Endothelial cell of umbilical vein (primary cell): ENCODE results near the gene RELCH. TPM values are rescaled to one million over a fixed set of nuclear protein-coding genes. Genes with fewer than 3 reads are reported as not detected.

ENCODE experiments used
- BruUV-seq: library from RNA; stranded (reverse); fragments of 400-500 nt; replicated peaks from 2 replicates; lab custom pipeline; 2021; lab: Mats Ljungman, UMichigan
- CTCF ChIA-PET: fragments of 300-600, 350-600 bp; sonication (Branson Sonifier 250); formaldehyde crosslinking; loops from one replicate; lab custom pipeline; 2021; ENCODE audit warnings: antibody characterized with exemption, inconsistent platforms; lab: Charles Lee
- POLR2A ChIA-PET: fragments of 300-600, 350-600 bp; sonication (Branson Sonifier 250); formaldehyde crosslinking; loops from one replicate; lab custom pipeline; 2021; ENCODE audit warnings: antibody characterized with exemption, inconsistent platforms; lab: Charles Lee
- DNase-seq: peaks from one replicate; pipeline ENCODE4 v3.0.0-alpha.2; 2011; ENCODE audit warnings: low read depth, low spot score
- FAIRE-seq: peaks from 2 replicates; lab custom pipeline; 2011; peaks lifted over from hg19 to GRCh38; lab: Jason Lieb, UNC
- H2AFZ ChIP-seq: 2 replicates; pipeline ENCODE4 v1.6.0; 2012; ENCODE audit warnings: low read depth, low read length, control low read depth, inconsistent platforms
- H3K27ac ChIP-seq: 2 replicates; pipeline ENCODE4 v1.5.1; 2011; ENCODE audit warnings: low read depth, mild to moderate bottlenecking, control low read depth, low read length, moderate library complexity; ENCODE audit not compliant: insufficient read depth
- H3K27me3 ChIP-seq, 2 experiments: 2 replicates each; pipeline versions ENCODE4 v1.6.0 to v1.6.1; 2011; ENCODE audit warnings: low read length in 2 of 2, mixed read lengths in 1 of 2; ENCODE audit not compliant: control insufficient read depth in 2 of 2, insufficient read depth in 2 of 2
- H3K36me3 ChIP-seq, 2 experiments: 2 replicates in 1 of 2; 3 replicates in 1 of 2; pipeline ENCODE4 v1.5.1; 2011; ENCODE audit warnings: low read length in 2 of 2, mild to moderate bottlenecking in 1 of 2, moderate library complexity in 1 of 2; ENCODE audit not compliant: control insufficient read depth in 2 of 2, insufficient read depth in 2 of 2; ENCODE audit errors: extremely low read depth in 1 of 2
- H3K4me1 ChIP-seq: 3 replicates; pipeline ENCODE4 v1.5.1; 2011; ENCODE audit warnings: mild to moderate bottlenecking, low read length; ENCODE audit not compliant: control insufficient read depth, insufficient read depth; ENCODE audit errors: extremely low read depth
- H3K4me2 ChIP-seq: 2 replicates; pipeline ENCODE4 v1.6.1; 2011; ENCODE audit warnings: low read length, control low read depth, mixed read lengths; ENCODE audit not compliant: insufficient read depth
- H3K4me3 ChIP-seq, 3 experiments: fragments of 200-600 bp in 1 of 3; sonication (generic), shearing (Covaris generic) in 1 of 3; replicated peaks in 1 of 3; 2 replicates each; pipeline ENCODE4 v1.5.1; 2011 to 2016; ENCODE audit warnings: control low read depth in 3 of 3, low read length in 3 of 3, mild to moderate bottlenecking in 2 of 3, inconsistent platforms in 1 of 3, low read depth in 1 of 3, moderate library complexity in 1 of 3; ENCODE audit not compliant: insufficient read depth in 1 of 3
- H3K79me2 ChIP-seq: 2 replicates; pipeline ENCODE4 v1.6.0; 2012; ENCODE audit warnings: low read length, inconsistent platforms; ENCODE audit not compliant: control insufficient read depth, insufficient read depth
- H3K9ac ChIP-seq: replicated peaks from 2 replicates; pipeline ENCODE3; 2011; ENCODE audit warnings: low read length, control low read depth; ENCODE audit not compliant: insufficient read depth; ENCODE audit errors: extremely low read depth
- H3K9me1 ChIP-seq: replicated peaks from 3 replicates; pipeline ENCODE4 v1.6.0; 2011; ENCODE audit warnings: mild to moderate bottlenecking, low read length; ENCODE audit not compliant: control insufficient read depth, insufficient read depth; ENCODE audit errors: extremely low read depth
- H3K9me3 ChIP-seq: replicated peaks from 2 replicates; pipeline ENCODE4 v1.5.1; 2012; ENCODE audit warnings: low read length, inconsistent platforms; ENCODE audit not compliant: control insufficient read depth, insufficient read depth
- H4K20me1 ChIP-seq: replicated peaks from 2 replicates; pipeline ENCODE3; 2011; ENCODE audit warnings: mild to moderate bottlenecking, low read length; ENCODE audit not compliant: control insufficient read depth, insufficient read depth; ENCODE audit errors: extremely low read depth
- CTCF ChIP-seq, 2 donors: IDR thresholded peaks; 1 replicate in 1 of 2; 2 replicates in 1 of 2; pipeline ENCODE4 v1.5.1; 2011; ENCODE audit warnings: low read length in 2 of 2, mild to moderate bottlenecking in 2 of 2, moderate library complexity in 2 of 2, control low read depth in 1 of 2, inconsistent platforms in 1 of 2, low read depth in 1 of 2; ENCODE audit not compliant: insufficient read depth in 1 of 2; ENCODE audit errors: extremely low read depth in 1 of 2
- EZH2 ChIP-seq: IDR thresholded peaks from 2 replicates; pipeline ENCODE4 v1.6.1; 2012; ENCODE audit warnings: borderline replicate concordance, low read depth, mild to moderate bottlenecking, moderate library complexity, low read length, inconsistent platforms; ENCODE audit not compliant: severe bottlenecking
- FOS ChIP-seq: IDR thresholded peaks from 2 replicates; pipeline ENCODE4 v1.6.1; 2011; ENCODE audit warnings: mild to moderate bottlenecking, low read length, moderate library complexity, borderline replicate concordance; ENCODE audit not compliant: insufficient read depth
- GATA2 ChIP-seq: IDR thresholded peaks from 2 replicates; pipeline ENCODE4 v1.7.0; 2011; ENCODE audit warnings: low read depth, mild to moderate bottlenecking, moderate library complexity, mixed read lengths, low read length; ENCODE audit not compliant: insufficient read length, insufficient read depth
- JUN ChIP-seq: IDR thresholded peaks from 2 replicates; pipeline ENCODE4 v1.6.1; 2011; ENCODE audit warnings: borderline replicate concordance, low read depth; ENCODE audit not compliant: insufficient read length, insufficient read depth
- MAX ChIP-seq: IDR thresholded peaks from 2 replicates; pipeline ENCODE4 v1.6.1; 2011; ENCODE audit not compliant: insufficient read depth, insufficient read length
- MYC ChIP-seq: IDR thresholded peaks from one replicate; pipeline ENCODE4 v1.6.1; 2011; ENCODE audit warnings: mild to moderate bottlenecking, low read depth, low read length
- POLR2A ChIP-seq: IDR thresholded peaks from 2 replicates; pipeline ENCODE4 v1.6.1; 2012; ENCODE audit warnings: low read depth, mild to moderate bottlenecking, control low read depth, low read length
- POLR2AphosphoS5 ChIP-seq: IDR thresholded peaks from 2 replicates; pipeline ENCODE4 v1.6.1; 2012; ENCODE audit warnings: low read depth, mild to moderate bottlenecking, control low read depth, low read length, moderate library complexity; ENCODE audit not compliant: insufficient read depth
- dilution Hi-C: fragments of 300-500 bp; cut with MboI; formaldehyde crosslinking; loops from one replicate; pipeline ENCODE4 v1.15.0; 2019; ENCODE audit warnings: low sequenced_read_pairs; ENCODE audit not compliant: extremely low pct_ligation_motif_present
- intact Hi-C: fragments of 100-400 bp; cut with micrococcal nuclease; formaldehyde crosslinking; loops from one replicate; pipeline ENCODE4 v1.10.0; 2022
- polyA plus RNA-seq, 4 experiments: library from polyadenylated mRNA; depleted of rRNA in 3 of 4; stranded (reverse) in 3 of 4; unstranded in 1 of 4; fragments of >200 nt; gene quantifications; 2 replicates each; pipeline versions ENCODE4 v1.2.1 to v1.2.3, GENCODE V29; 2011 to 2012; ENCODE audit warnings: missing spikeins in 1 of 4
- total RNA-seq: library from RNA; stranded (reverse); gene quantifications from 2 replicates; pipeline ENCODE4 v1.2.3, GENCODE V29; 2021

The RELCH gene
- total and polyA plus RNA-seq, 2 donors (not counting 3 experiments of a cell fraction or from before 2014, with no cell fraction given) = 6.6 to 25.2 TPM

- Histone ChIP-seq H3K4me3 (peak overlapping the region; percentile 55 to 84 (median 83)), H3K4me1 (peaks cover 61% of the 10 kb centered on the region), H2AFZ (peak overlapping the region; percentile 95), H3K9ac (peak overlapping the region; percentile 69), H3K9me1 (no peaks in the 10 kb centered on the region), H3K79me2 (no peaks in the 10 kb centered on the region), H3K4me2 (peak overlapping the region; percentile 74), H3K36me3 (no peaks in the 10 kb centered on the region), H3K27ac (no peak overlapping the region), H3K9me3 (no peaks in the 10 kb centered on the region), H4K20me1 (no peaks in the 10 kb centered on the region), H3K27me3 (no peaks in the 10 kb centered on the region)
- intact Hi-C loops (loop anchor here (1.0 to 5.0 kb wide), 2 partner anchors 13 to 76 kb away; no protein-coding TSS in a partner anchor), dilution Hi-C loops (no loop called here)
- POLR2A ChIA-PET = no interaction called here
- FAIRE-seq (peak; percentile 42), DNase-seq (peak; percentile 38)
- CTCF ChIA-PET = interaction anchor here (0.6 to 1.7 kb wide), 7 partner anchors 8 to 125 kb away, joined by 3 to 13 read pairs (median 4); no protein-coding TSS in a partner anchor
- no TSS peak for BruUV-seq
- no peak for TF ChIP-seq GATA2
- peak; percentile 8 for TF ChIP-seq POLR2AphosphoS5
These were observed 139.0 kb downstream of the RELCH start for GRCh38 chr18:62325806-62326645.

- Histone ChIP-seq H3K9me1 (no peaks in the 10 kb centered on the region), H3K36me3 (no peaks in the 10 kb centered on the region), H3K4me2 (peak overlapping the region; percentile 74), H4K20me1 (no peaks in the 10 kb centered on the region), H3K27me3 (no peaks in the 10 kb centered on the region), H3K4me1 (peaks cover 69% of the 10 kb centered on the region), H3K79me2 (no peaks in the 10 kb centered on the region), H3K9me3 (no peaks in the 10 kb centered on the region), H2AFZ (no peak overlapping the region), H3K4me3 (peak overlapping the region in 2 of 3 experiments; percentile 55 to 83), H3K9ac (no peak overlapping the region), H3K27ac (no peak overlapping the region)
- ChIA-PET CTCF (interaction anchor here (2.1 to 2.2 kb wide), 2 partner anchors 45 to 99 kb away, joined by 5 to 8 read pairs; no protein-coding TSS in a partner anchor), POLR2A (no interaction called here)
- intact Hi-C loops (loop anchor here (1.0 to 5.0 kb wide), 2 partner anchors 13 to 76 kb away; no protein-coding TSS in a partner anchor), dilution Hi-C loops (no loop called here)
- TSS peak; percentile 24 for BruUV-seq
- TF ChIP-seq POLR2A (no peak), FOS (no peak), GATA2 (no peak), MAX (no peak), POLR2AphosphoS5 (no peak), EZH2 (no peak), CTCF (IDR thresholded peaks at IDR 0.05; ENCODE audit: extremely low read depth in 1 of 2, insufficient read depth in 1 of 2, low read depth in 1 of 2, low read length in 2 of 2) (no peak), MYC (no peak), JUN (no peak)
- FAIRE-seq (no peak), DNase-seq (no peak)
These were observed 139.7 kb downstream of the RELCH start for GRCh38 chr18:62326646-62327348.
